Right lobe of liver (tissue), 6 donors: Measurements from ENCODE around the gene NAP1L1. TPM values are rescaled to one million over a fixed set of nuclear protein-coding genes. Genes with fewer than 3 reads are reported as not detected.

ENCODE experiments used
- ATAC-seq, 4 donors: fragments of 200-7000 bp; cut with Tn5 transposase; one replicate each; pipeline ENCODE4 v1.9.1; 2020; ENCODE audit warnings: mild to moderate bottlenecking in 4 of 4, moderate library complexity in 4 of 4
- DNase-seq, 3 donors: peaks; one replicate each; pipeline ENCODE4 v3.0.0-alpha.2; 2020
- H3K27ac ChIP-seq, 3 donors: fragments of 200-600 bp; one replicate each; pipeline ENCODE4 v1.8.0; 2022
- H3K27me3 ChIP-seq, 2 donors: fragments of 200-600 bp; one replicate each; pipeline ENCODE4 v1.8.0; 2022
- H3K36me3 ChIP-seq, 4 donors: fragments of 200-600 bp; sonication (generic) in 1 of 4; one replicate each; pipeline versions ENCODE4 v1.5.1 to v1.8.0; 2017 to 2022; ENCODE audit warnings: control low read depth in 1 of 4
- H3K4me1 ChIP-seq, 4 donors: fragments of 200-600 bp; sonication (generic) in 1 of 4; one replicate each; pipeline versions ENCODE4 v1.5.1 to v1.8.0; 2017 to 2022; ENCODE audit warnings: control low read depth in 1 of 4
- H3K4me3 ChIP-seq, 3 donors: fragments of 200-600 bp; one replicate each; pipeline ENCODE4 v1.8.0; 2022
- H3K9me3 ChIP-seq, 4 donors: fragments of 200-600 bp; sonication (generic) in 1 of 4; one replicate each; pipeline versions ENCODE4 v1.5.1 to v1.8.0; 2017 to 2022; ENCODE audit warnings: control low read depth in 1 of 4
- CTCF ChIP-seq, 4 donors: fragments of 200-600 bp in 3 of 4; fragments of 450-650 bp in 1 of 4; IDR thresholded peaks; one replicate each; pipeline versions ENCODE4 v1.5.1 to v1.8.0; 2016 to 2022; ENCODE audit warnings: antibody characterized with exemption in 4 of 4, mild to moderate bottlenecking in 2 of 4
- POLR2A ChIP-seq: fragments of 450-650 bp; IDR thresholded peaks from one replicate; pipeline ENCODE4 v1.6.1; 2017; ENCODE audit warnings: antibody characterized with exemption, mild to moderate bottlenecking
- WGBS: methylation state at CpG from one replicate; pipeline ENCODE4 v1.1.6; 2018; ENCODE audit warnings: low coverage, low lambda C conversion rate; ENCODE audit not compliant: insufficient coverage; ENCODE audit errors: missing lambda C conversion rate; 5-methylcytosine and 5-hydroxymethylcytosine counted together
- intact Hi-C, 2 donors: fragments of 100-400 bp; cut with DNase I; formaldehyde crosslinking; loops; one replicate each; pipeline versions ENCODE4 v1.11.2 to v1.14.1; 2022
- total RNA-seq, 6 experiments: library from RNA; depleted of rRNA in 2 of 6; stranded (reverse); fragments of >200 nt in 2 of 6; fragmentation: NEBNext Ultra II Directional in 3 of 6; extraction: Animal tissue kit (Norgen Biotek cat#: 25700) in 3 of 6; gene quantifications; one replicate each; pipeline versions ENCODE4 v1.1.0 to v1.2.4, GENCODE V29; 2016 to 2023
- donor health status: DM: no; HTN: yes; CAD: no.
- donor health status: DM: no; HTN: no; CAD: no.
- donor health status: DM: no; HTN: no; CAD: no.
- donor health status: DM: no; HTN: yes; CAD: no.
- donor health status: DM: no; HTN: yes; CAD: no.

Gene NAP1L1
- total RNA-seq, 6 experiments from 2014 or later: 61.9 to 99.1 (median 81.5) TPM

- intact Hi-C loops: no loop called here
- no peaks in the 10 kb centered on the region for H3K9me3 ChIP-seq
- no peak for TF ChIP-seq POLR2A
- TF ChIP-seq CTCF (IDR thresholded peaks at IDR 0.05): no peak
- no peak overlapping the region for H3K4me3 ChIP-seq
- no peaks in the 10 kb centered on the region for H3K27me3 ChIP-seq
- ATAC-seq (peak in 1 of 4 donors; percentile 19), DNase-seq (no peak)
- no peaks in the 10 kb centered on the region for H3K36me3 ChIP-seq
- no peak overlapping the region for H3K27ac ChIP-seq
- WGBS: 64% methylated on average over 1 of the region's 1 CpG
- no peaks in the 10 kb centered on the region for H3K4me1 ChIP-seq
Measured at GRCh38 chr12:75996861-75997447, 87.5 kb downstream of the NAP1L1 start.

- H3K36me3 ChIP-seq: no peaks in the 10 kb centered on the region
- peaks cover 0 to 3% (median 0%) of the 10 kb centered on the region in 4 donors for H3K4me1 ChIP-seq
- intact Hi-C loops: no loop called here
- H3K4me3 ChIP-seq: no peak overlapping the region
- no peaks in the 10 kb centered on the region for H3K27me3 ChIP-seq
- no peaks in the 10 kb centered on the region for H3K9me3 ChIP-seq
- H3K27ac ChIP-seq: no peak overlapping the region
- TF ChIP-seq POLR2A (no peak), CTCF (IDR thresholded peaks at IDR 0.05) (no peak)
- ATAC-seq (no peak), DNase-seq (no peak)
Measured at GRCh38 chr12:75995691-75996090, 88.8 kb downstream of the NAP1L1 start.

GRCh38 chr12:75994069-75994740, 90.3 kb downstream of the NAP1L1 start:
- H3K27ac ChIP-seq: no peak overlapping the region
- H3K36me3 ChIP-seq: no peaks in the 10 kb centered on the region
- intact Hi-C loops: no loop called here
- H3K27me3 ChIP-seq: no peaks in the 10 kb centered on the region
- peaks cover 0 to 11% (median 4%) of the 10 kb centered on the region in 4 donors for H3K4me1 ChIP-seq
- 61% methylated on average over 4 of the region's 4 CpGs for WGBS
- DNase-seq (no peak), ATAC-seq (peak in 2 of 4 donors; percentile 19 to 46)
- no peak overlapping the region for H3K4me3 ChIP-seq
- no peaks in the 10 kb centered on the region for H3K9me3 ChIP-seq
- TF ChIP-seq POLR2A (no peak), CTCF (IDR thresholded peaks at IDR 0.05) (no peak)

GRCh38 chr12:75991753-75992152, 92.7 kb downstream of the NAP1L1 start:
- DNase-seq (no peak), ATAC-seq (no peak)
- Histone ChIP-seq H3K4me3 (no peak overlapping the region), H3K27ac (no peak overlapping the region), H3K9me3 (no peaks in the 10 kb centered on the region), H3K36me3 (no peaks in the 10 kb centered on the region), H3K4me1 (peaks cover 0 to 20% (median 7%) of the 10 kb centered on the region in 4 donors), H3K27me3 (no peaks in the 10 kb centered on the region)
- intact Hi-C loops: no loop called here
- WGBS: 67% methylated on average over 5 of the region's 5 CpGs
- TF ChIP-seq POLR2A (no peak), CTCF (IDR thresholded peaks at IDR 0.05) (no peak)
